ENCODE measurements around the gene CPLX3. TPM values are rescaled to one million over a fixed set of nuclear protein-coding genes. Genes with fewer than 3 reads are reported as not detected.

CPLX3 gene
- polyA plus RNA-seq, 3 donors from 2014 or later: not detected

GRCh38 chr15:74856537-74856936, 30.1 kb downstream of the CPLX3 start:
- DNase-seq: no peak
- Mint-ChIP-seq H3K27me3 (ENCODE audit: low read depth in 3 of 3) (no peaks in the 10 kb centered on the region), H3K4me3 (peak overlapping the region in 2 of 5 donors; percentile 6 to 21), H3K27ac (peak overlapping the region; percentile 77 to 93 (median 90)), H3K9me3 (no peaks in the 10 kb centered on the region), H3K36me3 (peaks cover 4 to 19% (median 7%) of the 10 kb centered on the region in 3 donors), H3K4me1 (peaks cover 43 to 46% of the 10 kb centered on the region in 2 donors)

GRCh38 chr15:74857082-74857655, 30.7 kb downstream of the CPLX3 start:
- peak overlapping the region; percentile 7 to 58 (median 21) for H3K4me3 Mint-ChIP-seq
- peak in 1 of 3 donors; percentile 14 for DNase-seq
- H3K4me1 Mint-ChIP-seq: peaks cover 44 to 47% of the 10 kb centered on the region in 2 donors
- H3K27me3 Mint-ChIP-seq (ENCODE audit: low read depth in 3 of 3): no peaks in the 10 kb centered on the region
- peak overlapping the region; percentile 77 to 93 (median 90) for H3K27ac Mint-ChIP-seq
- H3K36me3 Mint-ChIP-seq: peaks cover 4 to 16% (median 7%) of the 10 kb centered on the region in 3 donors
- no peaks in the 10 kb centered on the region for H3K9me3 Mint-ChIP-seq

GRCh38 chr15:74857671-74858368, 31.4 kb downstream of the CPLX3 start:
- peaks cover 4 to 12% (median 7%) of the 10 kb centered on the region in 3 donors for H3K36me3 Mint-ChIP-seq
- H3K4me3 Mint-ChIP-seq: peak overlapping the region; percentile 46 to 72 (median 58)
- DNase-seq: peak in 2 of 3 donors; percentile 31 to 41
- H3K4me1 Mint-ChIP-seq: peaks cover 49 to 51% of the 10 kb centered on the region in 2 donors
- no peaks in the 10 kb centered on the region for H3K27me3 Mint-ChIP-seq (ENCODE audit: low read depth in 3 of 3)
- H3K27ac Mint-ChIP-seq: peak overlapping the region; percentile 77 to 91 (median 90)
- H3K9me3 Mint-ChIP-seq: no peaks in the 10 kb centered on the region

DNA sequence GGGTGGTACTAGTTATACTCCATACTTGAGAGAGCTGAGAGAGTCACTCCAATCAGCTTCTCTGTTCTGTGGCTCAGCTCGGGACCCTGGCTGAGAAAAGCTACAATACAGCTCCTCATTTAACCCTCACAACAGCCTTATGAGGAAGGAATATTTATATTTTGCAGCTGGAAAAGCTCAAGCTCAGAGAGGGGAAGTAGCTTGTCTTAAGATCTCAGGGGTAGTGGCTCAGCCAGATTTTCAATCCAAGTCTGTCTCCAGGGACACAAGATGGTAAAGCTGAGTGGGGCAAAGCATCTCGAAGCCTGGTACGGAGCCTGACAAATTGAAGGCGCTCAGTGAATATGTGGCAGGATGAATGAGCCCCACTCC, 31.9 kb downstream of the CPLX3 start:
- Mint-ChIP-seq H3K27ac (peak overlapping the region; percentile 77 to 91 (median 90)), H3K27me3 (ENCODE audit: low read depth in 3 of 3) (no peaks in the 10 kb centered on the region), H3K36me3 (peaks cover 2 to 7% (median 6%) of the 10 kb centered on the region in 3 donors), H3K4me3 (peak overlapping the region; percentile 46 to 72 (median 58)), H3K9me3 (no peaks in the 10 kb centered on the region), H3K4me1 (peaks cover 55% of the 10 kb centered on the region in 2 donors)
- DNase-seq: no peak

- peak overlapping the region; percentile 61 to 87 (median 71) for H3K27ac Mint-ChIP-seq
These were observed 37.0 kb downstream of the CPLX3 start for GRCh38 chr15:74863239-74864056.

DNA sequence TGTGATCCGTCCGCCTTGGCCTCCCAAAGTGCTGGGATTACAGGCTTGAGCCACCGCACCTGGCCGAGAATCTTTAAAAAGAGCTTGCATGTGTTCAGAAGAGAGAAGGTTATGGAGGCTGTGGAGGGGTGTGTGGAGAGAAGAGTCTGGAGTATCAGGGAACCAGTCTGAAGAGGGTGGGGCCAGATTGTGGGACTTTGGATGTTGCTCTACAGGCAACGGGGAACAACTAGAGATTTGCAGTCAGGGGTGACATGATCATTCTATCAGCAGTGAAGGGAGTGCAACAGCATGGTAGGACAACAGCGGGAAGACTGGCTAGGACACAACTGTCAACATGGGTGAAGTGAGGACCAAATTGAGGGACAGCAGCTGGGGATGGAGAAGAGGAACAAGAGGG, 37.9 kb downstream of the CPLX3 start:
- no peak for DNase-seq
- peaks cover 0 to 6% (median 0%) of the 10 kb centered on the region in 3 donors for H3K27me3 Mint-ChIP-seq (ENCODE audit: low read depth in 3 of 3)
- peak overlapping the region in 3 of 5 donors; percentile 11 to 48 (median 15) for H3K4me3 Mint-ChIP-seq
- H3K36me3 Mint-ChIP-seq: peaks cover 4 to 9% (median 8%) of the 10 kb centered on the region in 3 donors
- H3K4me1 Mint-ChIP-seq: peaks cover 75 to 76% of the 10 kb centered on the region in 2 donors
- peak overlapping the region in 5 of 6 donors; percentile 24 to 80 (median 61) for H3K27ac Mint-ChIP-seq
- no peaks in the 10 kb centered on the region for H3K9me3 Mint-ChIP-seq

More at GRCh38 chr15:74863239-74864056, 37.0 kb downstream of the CPLX3 start:
- H3K4me1 Mint-ChIP-seq: peaks cover 76% of the 10 kb centered on the region in 2 donors
- H3K36me3 Mint-ChIP-seq: peaks cover 4 to 9% (median 8%) of the 10 kb centered on the region in 3 donors
- H3K27me3 Mint-ChIP-seq (ENCODE audit: low read depth in 3 of 3): peaks cover 0 to 6% (median 0%) of the 10 kb centered on the region in 3 donors
- H3K4me3 Mint-ChIP-seq: peak overlapping the region in 4 of 5 donors; percentile 12 to 50 (median 28)
- H3K9me3 Mint-ChIP-seq: no peaks in the 10 kb centered on the region
- no peak for DNase-seq

GRCh38 chr15:74865316-74865715, 38.9 kb downstream of the CPLX3 start:
- Mint-ChIP-seq H3K27me3 (ENCODE audit: low read depth in 3 of 3) (peaks cover 0 to 6% (median 0%) of the 10 kb centered on the region in 3 donors), H3K36me3 (peaks cover 4 to 9% (median 8%) of the 10 kb centered on the region in 3 donors), H3K4me1 (peaks cover 78 to 80% of the 10 kb centered on the region in 2 donors), H3K27ac (peak overlapping the region; percentile 35 to 85 (median 78)), H3K4me3 (peak overlapping the region in 2 of 5 donors; percentile 41 to 70), H3K9me3 (no peaks in the 10 kb centered on the region)
- no peak for DNase-seq

DNA sequence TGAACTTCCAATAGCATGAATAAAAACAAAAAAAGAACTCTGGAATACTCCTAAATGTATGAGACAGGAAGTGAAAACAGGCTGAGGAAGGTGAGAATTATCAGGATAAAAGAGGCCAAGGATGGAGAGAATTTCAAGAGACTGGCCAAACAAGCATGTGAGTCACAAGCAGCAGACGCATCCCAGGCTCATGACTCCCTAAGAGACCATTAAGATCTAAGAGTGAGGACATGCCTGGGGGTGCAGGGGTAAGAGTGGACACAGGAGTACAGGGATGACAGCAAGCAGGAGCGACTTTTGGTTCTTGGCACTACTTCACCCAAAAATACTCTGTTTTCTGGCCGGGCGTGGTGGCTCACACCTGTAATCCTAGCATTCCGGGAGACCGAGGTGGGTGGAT, 39.7 kb downstream of the CPLX3 start:
- Mint-ChIP-seq H3K4me3 (peak overlapping the region; percentile 17 to 46 (median 36)), H3K9me3 (no peaks in the 10 kb centered on the region), H3K27ac (peak overlapping the region; percentile 35 to 85 (median 66)), H3K36me3 (peaks cover 4 to 9% (median 8%) of the 10 kb centered on the region in 3 donors), H3K27me3 (ENCODE audit: low read depth in 3 of 3) (peaks cover 0 to 7% (median 0%) of the 10 kb centered on the region in 3 donors), H3K4me1 (peaks cover 85 to 88% of the 10 kb centered on the region in 2 donors)
- no peak for DNase-seq

- no peak for DNase-seq
- Mint-ChIP-seq H3K36me3 (peaks cover 4 to 9% (median 8%) of the 10 kb centered on the region in 3 donors), H3K4me1 (peaks cover 85 to 89% of the 10 kb centered on the region in 2 donors), H3K27me3 (ENCODE audit: low read depth in 3 of 3) (peaks cover 0 to 7% (median 5%) of the 10 kb centered on the region in 3 donors), H3K4me3 (peak overlapping the region; percentile 59 to 83 (median 76)), H3K9me3 (no peaks in the 10 kb centered on the region), H3K27ac (peak overlapping the region; percentile 82 to 93 (median 86))
These were observed 41.1 kb downstream of the CPLX3 start for GRCh38 chr15:74867466-74868038.

GRCh38 chr15:74868059-74868458, 41.6 kb downstream of the CPLX3 start:
- H3K27me3 Mint-ChIP-seq (ENCODE audit: low read depth in 3 of 3): peaks cover 0 to 9% (median 8%) of the 10 kb centered on the region in 3 donors
- H3K4me1 Mint-ChIP-seq: peaks cover 85 to 88% of the 10 kb centered on the region in 2 donors
- peak overlapping the region; percentile 82 to 93 (median 86) for H3K27ac Mint-ChIP-seq
- peaks cover 8 to 13% (median 8%) of the 10 kb centered on the region in 3 donors for H3K36me3 Mint-ChIP-seq
- peak overlapping the region; percentile 59 to 83 (median 76) for H3K4me3 Mint-ChIP-seq
- DNase-seq: no peak
- no peaks in the 10 kb centered on the region for H3K9me3 Mint-ChIP-seq

- H3K9me3 Mint-ChIP-seq: no peaks in the 10 kb centered on the region
- H3K4me3 Mint-ChIP-seq: peak overlapping the region; percentile 73 to 80 (median 80)
- no peak for DNase-seq
- H3K27ac Mint-ChIP-seq: peak overlapping the region; percentile 86 to 93 (median 88)
- peaks cover 0 to 12% (median 12%) of the 10 kb centered on the region in 3 donors for H3K27me3 Mint-ChIP-seq (ENCODE audit: low read depth in 3 of 3)
- peaks cover 83 to 86% of the 10 kb centered on the region in 2 donors for H3K4me1 Mint-ChIP-seq
- H3K36me3 Mint-ChIP-seq: peaks cover 7 to 8% (median 8%) of the 10 kb centered on the region in 3 donors
These were observed 42.9 kb downstream of the CPLX3 start for GRCh38 chr15:74869372-74869725.

DNA sequence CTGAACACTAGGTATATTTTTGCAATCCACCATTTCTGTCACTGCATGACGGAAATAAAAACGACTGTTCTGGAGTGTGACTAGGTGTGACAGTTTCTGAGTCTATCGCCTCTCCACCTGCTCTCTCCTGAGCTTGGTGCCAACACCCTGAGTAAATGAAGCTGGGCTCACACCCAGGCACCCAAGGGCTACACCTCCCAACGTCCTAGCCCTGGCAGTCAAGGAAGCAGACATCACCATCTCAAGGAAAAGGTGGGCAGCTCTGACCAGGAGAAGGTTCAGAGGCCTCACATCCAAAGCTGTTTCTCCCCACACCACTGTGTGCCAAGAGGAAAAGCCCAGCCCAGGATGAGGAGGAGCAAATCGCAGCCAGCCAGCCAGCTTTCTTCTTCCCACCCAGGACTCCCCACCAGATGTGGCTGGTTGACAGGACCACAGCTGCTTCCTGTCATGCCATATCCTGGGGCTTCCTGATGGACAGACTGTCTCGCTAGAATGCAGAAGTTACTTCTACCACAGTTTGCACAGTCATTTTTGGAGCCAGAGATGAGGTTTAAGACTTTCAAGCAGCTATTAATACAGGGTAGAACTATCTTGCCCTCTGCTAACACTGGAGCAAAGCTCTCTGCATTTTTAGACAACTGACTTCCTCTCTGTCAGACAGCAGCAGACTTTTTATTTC, 43.4 kb downstream of the CPLX3 start:
- Mint-ChIP-seq H3K4me1 (peaks cover 79 to 83% of the 10 kb centered on the region in 2 donors), H3K36me3 (peaks cover 4 to 8% (median 8%) of the 10 kb centered on the region in 3 donors), H3K4me3 (peak overlapping the region; percentile 73 to 80 (median 80)), H3K27me3 (ENCODE audit: low read depth in 3 of 3) (peaks cover 0 to 12% (median 9%) of the 10 kb centered on the region in 3 donors), H3K27ac (peak overlapping the region; percentile 86 to 93 (median 88)), H3K9me3 (no peaks in the 10 kb centered on the region)
- peak in 1 of 3 donors; percentile 27 for DNase-seq
